H54 (cell line): ENCODE measurements around the gene SLC30A2.
A peak's percentile ranks its signal among the peaks of the same experiment; 100 is the strongest.

Experiments used
- DNase-seq: peaks from one replicate; pipeline ENCODE4 v3.0.0; 2011; ENCODE audit warnings: low spot score, mixed read lengths; ENCODE audit not compliant: insufficient read length
- FAIRE-seq: peaks from 3 replicates; lab custom pipeline; 2011; peaks lifted over from hg19 to GRCh38; lab: Jason Lieb, UNC
- POLR2A ChIP-seq: IDR thresholded peaks from 2 replicates; pipeline ENCODE4 v1.6.1; 2011; ENCODE audit warnings: low read depth, mild to moderate bottlenecking, low read length

Gene SLC30A2

GRCh38 chr1:25997828-25998761, 47.8 kb downstream of the SLC30A2 start, which contains the start of gene PAFAH2:
TSS of gene PAFAH2 (minus strand) at chr1:25998063. CDS start at chr1:25990816, 7,247 bp downstream.
- TF ChIP-seq POLR2A, result no peak
- DNase-seq, result peak; percentile 77
- peak; percentile 87 for FAIRE-seq

- FAIRE-seq, result no peak
- DNase-seq, result no peak
Observed at GRCh38 chr1:25996966-25997827, 48.7 kb downstream of the SLC30A2 start.

GRCh38 chr1:25994402-25995150, 51.3 kb downstream of the SLC30A2 start:
- no peak for TF ChIP-seq POLR2A
- no peak for FAIRE-seq
- no peak for DNase-seq

More at GRCh38 chr1:25996966-25997827, 48.7 kb downstream of the SLC30A2 start:
- TF ChIP-seq POLR2A, result no peak

GRCh38 chr1:25993197-25993951, 52.5 kb downstream of the SLC30A2 start:
- no peak for TF ChIP-seq POLR2A
- DNase-seq, result no peak
- no peak for FAIRE-seq

GRCh38 chr1:25992689-25993171, 53.2 kb downstream of the SLC30A2 start:
- no peak for TF ChIP-seq POLR2A
- DNase-seq (no peak), FAIRE-seq (no peak)

- TF ChIP-seq POLR2A, result no peak
- FAIRE-seq (no peak), DNase-seq (no peak)
Observed at GRCh38 chr1:25991937-25992688, 53.8 kb downstream of the SLC30A2 start.

GRCh38 chr1:25990702-25991395, 55.1 kb downstream of the SLC30A2 start:
- FAIRE-seq (no peak), DNase-seq (no peak)
- TF ChIP-seq POLR2A, result no peak

GRCh38 chr1:25990251-25990650, 55.7 kb downstream of the SLC30A2 start:
- FAIRE-seq (no peak), DNase-seq (no peak)
- no peak for TF ChIP-seq POLR2A

- no peak for TF ChIP-seq POLR2A
- DNase-seq (no peak), FAIRE-seq (no peak)
Observed at GRCh38 chr1:25989440-25990234, 56.3 kb downstream of the SLC30A2 start.

GRCh38 chr1:25987951-25988350, 58.0 kb downstream of the SLC30A2 start:
- no peak for TF ChIP-seq POLR2A
- DNase-seq, result no peak
- FAIRE-seq, result no peak
